GM06990 (cell line): ENCODE results near the gene PALS2.
A peak's percentile ranks its signal among the peaks of the same experiment; 100 is the strongest.

Experiments
- DNase-seq: peaks from one replicate; pipeline ENCODE4 v3.0.0-alpha.2; 2011; ENCODE audit not compliant: insufficient read length; ENCODE audit errors: extremely low read depth
- H3K27me3 ChIP-seq: replicated peaks from 2 replicates; pipeline ENCODE4 v1.6.0; 2011; ENCODE audit warnings: low read length; ENCODE audit not compliant: control insufficient read depth, insufficient read depth
- H3K36me3 ChIP-seq: 2 replicates; pipeline ENCODE4 v1.5.1; 2011; ENCODE audit warnings: low read length; ENCODE audit not compliant: control insufficient read depth, insufficient read depth
- H3K4me3 ChIP-seq: replicated peaks from 2 replicates; pipeline ENCODE4 v1.5.1; 2011; ENCODE audit warnings: low read depth, mild to moderate bottlenecking, control low read depth, low read length
- CTCF ChIP-seq: IDR thresholded peaks from 2 replicates; pipeline ENCODE4 v1.5.1; 2011; ENCODE audit warnings: low read length, control low read depth, mild to moderate bottlenecking, inconsistent platforms; ENCODE audit not compliant: insufficient read depth, poor library complexity, severe bottlenecking

Gene PALS2

GRCh38 chr7:24549991-24550390, 23.3 kb upstream of the PALS2 start:
- no peak for TF ChIP-seq CTCF
- Histone ChIP-seq H3K4me3 (no peak overlapping the region), H3K36me3 (no peaks in the 10 kb centered on the region), H3K27me3 (no peaks in the 10 kb centered on the region)
- DNase-seq, result no peak

GRCh38 chr7:24555184-24555583, 18.1 kb upstream of the PALS2 start:
- H3K36me3 ChIP-seq, result no peaks in the 10 kb centered on the region
- DNase-seq, result no peak
- TF ChIP-seq CTCF, result peak; percentile 14
- no peaks in the 10 kb centered on the region for H3K27me3 ChIP-seq
- H3K4me3 ChIP-seq, result no peak overlapping the region

GRCh38 chr7:24555719-24556118, 17.5 kb upstream of the PALS2 start:
- no peak overlapping the region for H3K4me3 ChIP-seq
- no peak for DNase-seq
- no peaks in the 10 kb centered on the region for H3K36me3 ChIP-seq
- no peak for TF ChIP-seq CTCF
- H3K27me3 ChIP-seq, result no peaks in the 10 kb centered on the region

GRCh38 chr7:24560772-24561171, 12.5 kb upstream of the PALS2 start:
- no peaks in the 10 kb centered on the region for H3K27me3 ChIP-seq
- no peak overlapping the region for H3K4me3 ChIP-seq
- H3K36me3 ChIP-seq, result no peaks in the 10 kb centered on the region
- TF ChIP-seq CTCF, result no peak
- DNase-seq, result no peak

- H3K27me3 ChIP-seq, result no peaks in the 10 kb centered on the region; the same call in none of the 2 replicates
- DNase-seq, result no peak
- TF ChIP-seq CTCF, result no peak
Measured at GRCh38 chr7:24566274-24566673, 7.0 kb upstream of the PALS2 start.

GRCh38 chr7:24570983-24571382, 2.3 kb upstream of the PALS2 start:
- Histone ChIP-seq H3K27me3 (no peaks in the 10 kb centered on the region; the same call in none of the 2 replicates), H3K4me3 (no peak overlapping the region), H3K36me3 (no peaks in the 10 kb centered on the region)
- no peak for TF ChIP-seq CTCF
- DNase-seq, result no peak

More at GRCh38 chr7:24566274-24566673, 7.0 kb upstream of the PALS2 start:
- Histone ChIP-seq H3K36me3 (no peaks in the 10 kb centered on the region), H3K4me3 (no peak overlapping the region)
